A673 (cell line): ENCODE data around the gene KCNA3. TPM values are rescaled to one million over a fixed set of nuclear protein-coding genes. Genes with fewer than 3 reads are reported as not detected.

ENCODE experiments used
- BruUV-seq: library from RNA; stranded (reverse); fragments of 400-500 nt; replicated peaks from 2 replicates; lab custom pipeline; 2021; lab: Mats Ljungman, UMichigan
- CTCF ChIA-PET: fragments of 300-600 bp; sonication (Branson Sonifier 250); formaldehyde crosslinking; loops from one replicate; lab custom pipeline; 2022; ENCODE audit warnings: antibody characterized with exemption; lab: Charles Lee
- POLR2A ChIA-PET: fragments of 300-600 bp; sonication (Branson Sonifier 250); formaldehyde crosslinking; loops from one replicate; lab custom pipeline; 2022; ENCODE audit warnings: antibody characterized with exemption; ENCODE audit not compliant: low non-redundant PET; lab: Charles Lee
- DNase-seq: peaks from one replicate; pipeline ENCODE4 v3.0.0-alpha.2; 2015; ENCODE audit warnings: low spot score
- H3K27ac ChIP-seq: fragments of 200-600 bp; sonication (generic); 2 replicates; pipeline ENCODE4 v1.5.1; 2016; ENCODE audit warnings: mixed run types, low read depth, mild to moderate bottlenecking, mixed read lengths, antibody characterized with exemption, low read length; ENCODE audit not compliant: poor library complexity, severe bottlenecking
- H3K27me3 ChIP-seq: fragments of 200-600 bp; sonication (generic); replicated peaks from 2 replicates; pipeline ENCODE4 v1.6.1; 2017; ENCODE audit warnings: mixed run types, low read depth, mild to moderate bottlenecking, mixed read lengths, antibody characterized with exemption, low read length; ENCODE audit not compliant: insufficient read depth, poor library complexity
- H3K36me3 ChIP-seq: fragments of 200-600 bp; sonication (generic); 2 replicates; pipeline ENCODE4 v1.6.1; 2016; ENCODE audit warnings: mixed run types, mild to moderate bottlenecking, mixed read lengths, antibody characterized with exemption, low read length; ENCODE audit not compliant: insufficient read depth, poor library complexity, severe bottlenecking
- H3K4me1 ChIP-seq: fragments of 200-600 bp; sonication (generic); 2 replicates; pipeline ENCODE4 v1.6.1; 2017; ENCODE audit warnings: mixed run types, mild to moderate bottlenecking, mixed read lengths, antibody characterized with exemption, low read length; ENCODE audit not compliant: insufficient read depth, poor library complexity, severe bottlenecking
- H3K4me3 ChIP-seq: fragments of 200-600 bp; sonication (generic); 2 replicates; pipeline ENCODE4 v1.5.1; 2016; ENCODE audit warnings: low read depth, mixed run types, mild to moderate bottlenecking, mixed read lengths, low read length; ENCODE audit not compliant: poor library complexity, severe bottlenecking
- H3K9me3 ChIP-seq: fragments of 200-600 bp; sonication (generic); 2 replicates; pipeline ENCODE4 v1.6.1; 2016; ENCODE audit warnings: mixed run types, low read depth, mild to moderate bottlenecking, mixed read lengths, antibody characterized with exemption, low read length; ENCODE audit not compliant: poor library complexity, severe bottlenecking
- CTCF ChIP-seq: fragments of 300-800, 200-600 bp; sonication (generic); conservative IDR thresholded peaks from 2 replicates; pipeline ENCODE4 v1.5.1; 2017; ENCODE audit warnings: low read depth, mild to moderate bottlenecking, antibody characterized with exemption, low read length, moderate library complexity, mixed read lengths
- EZH2 ChIP-seq: fragments of 200-600 bp; sonication (generic); IDR thresholded peaks from 2 replicates; pipeline ENCODE4 v1.6.1; 2017; ENCODE audit warnings: borderline replicate concordance, low read depth, mild to moderate bottlenecking, mixed read lengths, antibody characterized with exemption, low read length; ENCODE audit not compliant: poor library complexity, severe bottlenecking
- intact Hi-C: fragments of 100-400 bp; cut with micrococcal nuclease; formaldehyde crosslinking; loops from one replicate; pipeline ENCODE4 v1.10.0; 2022; ENCODE audit not compliant: unreplicated experiment
- total RNA-seq: library from RNA; stranded (reverse); gene quantifications from 2 replicates; pipeline ENCODE4 v1.2.3, GENCODE V29; 2021

KCNA3 gene
- total RNA-seq, 1 experiment from 2014 or later, result 0.43 TPM

DNA sequence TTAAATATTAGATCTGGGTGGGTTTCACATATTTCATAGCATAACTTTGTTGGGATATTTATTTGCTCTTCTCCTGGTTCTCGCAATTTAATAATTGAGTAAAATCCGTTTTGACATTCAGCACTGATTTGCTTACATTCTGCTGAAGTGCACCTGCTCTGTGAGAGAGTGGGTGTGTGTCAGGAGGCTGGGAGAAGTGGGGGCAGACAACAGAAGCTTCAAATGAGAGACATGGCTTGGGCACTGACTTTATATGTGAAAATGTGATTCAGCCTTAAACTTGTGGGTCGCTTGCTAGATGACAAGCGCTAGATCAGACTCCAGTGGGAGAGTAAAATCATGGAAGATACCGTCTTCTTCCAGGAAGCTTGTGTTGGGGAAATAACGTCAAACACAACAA lies 36.2 kb downstream of the KCNA3 start:
- H3K9me3 ChIP-seq, result no peaks in the 10 kb centered on the region
- H3K4me3 ChIP-seq, result no peak overlapping the region
- H3K27me3 ChIP-seq, result no peaks in the 10 kb centered on the region
- no peaks in the 10 kb centered on the region for H3K36me3 ChIP-seq
- TF ChIP-seq EZH2 (no peak), CTCF (no peak)
- H3K27ac ChIP-seq, result no peak overlapping the region
- ChIA-PET CTCF (no interaction called here), POLR2A (interaction anchor here (0.7 kb wide), 1 partner anchor 97 kb away, joined by 4 read pairs; no protein-coding TSS in a partner anchor)
- no TSS peak for BruUV-seq
- peaks cover 13% of the 10 kb centered on the region for H3K4me1 ChIP-seq
- no peak for DNase-seq
- intact Hi-C loops, result no loop called here

DNA sequence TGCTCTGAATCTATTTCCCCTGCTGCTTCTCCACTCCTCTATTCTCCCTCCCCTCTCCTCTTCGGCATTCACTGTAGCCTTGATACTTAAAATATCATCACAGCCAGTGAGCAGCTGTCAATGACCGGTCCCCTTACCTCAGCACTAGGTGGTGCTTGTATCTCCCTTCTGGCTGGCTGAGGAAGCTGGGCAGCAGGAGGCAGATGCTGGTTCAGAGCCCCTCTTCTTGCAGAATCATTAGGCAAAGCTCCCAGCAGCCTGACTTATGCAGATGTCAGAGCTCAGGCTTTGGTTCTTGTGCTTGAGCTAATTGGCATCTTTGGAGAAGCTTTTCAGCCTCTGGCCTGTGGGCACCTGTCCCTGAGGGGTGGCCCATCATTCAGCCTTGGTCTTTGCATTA lies 36.7 kb downstream of the KCNA3 start:
- no peak for DNase-seq
- H3K36me3 ChIP-seq, result no peaks in the 10 kb centered on the region
- H3K27me3 ChIP-seq, result no peaks in the 10 kb centered on the region
- H3K9me3 ChIP-seq, result no peaks in the 10 kb centered on the region
- H3K27ac ChIP-seq, result no peak overlapping the region
- intact Hi-C loops, result no loop called here
- BruUV-seq, result no TSS peak
- CTCF ChIA-PET, result no interaction called here
- no peak for TF ChIP-seq CTCF
- no peak for TF ChIP-seq EZH2
- POLR2A ChIA-PET, result interaction anchor here (0.7 kb wide), 1 partner anchor 98 kb away, joined by 4 read pairs; no protein-coding TSS in a partner anchor
- H3K4me1 ChIP-seq, result peaks cover 11% of the 10 kb centered on the region
- H3K4me3 ChIP-seq, result no peak overlapping the region

- Histone ChIP-seq H3K27ac (no peak overlapping the region), H3K4me3 (no peak overlapping the region), H3K4me1 (peaks cover 11% of the 10 kb centered on the region), H3K9me3 (no peaks in the 10 kb centered on the region), H3K36me3 (no peaks in the 10 kb centered on the region), H3K27me3 (no peaks in the 10 kb centered on the region)
- no TSS peak for BruUV-seq
- POLR2A ChIA-PET, result no interaction called here
- no peak for DNase-seq
- intact Hi-C loops, result no loop called here
- CTCF ChIA-PET, result no interaction called here
- TF ChIP-seq CTCF (no peak), EZH2 (no peak)
Measured at GRCh38 chr1:110637475-110637874, 37.3 kb downstream of the KCNA3 start.
